Measurements from ENCODE around the gene SOX15. TPM values are rescaled to one million over a fixed set of nuclear protein-coding genes. Genes with fewer than 3 reads are reported as not detected.

SOX15 gene
- total RNA-seq, 1 experiment from 2014 or later, result 0.33 TPM

DNA sequence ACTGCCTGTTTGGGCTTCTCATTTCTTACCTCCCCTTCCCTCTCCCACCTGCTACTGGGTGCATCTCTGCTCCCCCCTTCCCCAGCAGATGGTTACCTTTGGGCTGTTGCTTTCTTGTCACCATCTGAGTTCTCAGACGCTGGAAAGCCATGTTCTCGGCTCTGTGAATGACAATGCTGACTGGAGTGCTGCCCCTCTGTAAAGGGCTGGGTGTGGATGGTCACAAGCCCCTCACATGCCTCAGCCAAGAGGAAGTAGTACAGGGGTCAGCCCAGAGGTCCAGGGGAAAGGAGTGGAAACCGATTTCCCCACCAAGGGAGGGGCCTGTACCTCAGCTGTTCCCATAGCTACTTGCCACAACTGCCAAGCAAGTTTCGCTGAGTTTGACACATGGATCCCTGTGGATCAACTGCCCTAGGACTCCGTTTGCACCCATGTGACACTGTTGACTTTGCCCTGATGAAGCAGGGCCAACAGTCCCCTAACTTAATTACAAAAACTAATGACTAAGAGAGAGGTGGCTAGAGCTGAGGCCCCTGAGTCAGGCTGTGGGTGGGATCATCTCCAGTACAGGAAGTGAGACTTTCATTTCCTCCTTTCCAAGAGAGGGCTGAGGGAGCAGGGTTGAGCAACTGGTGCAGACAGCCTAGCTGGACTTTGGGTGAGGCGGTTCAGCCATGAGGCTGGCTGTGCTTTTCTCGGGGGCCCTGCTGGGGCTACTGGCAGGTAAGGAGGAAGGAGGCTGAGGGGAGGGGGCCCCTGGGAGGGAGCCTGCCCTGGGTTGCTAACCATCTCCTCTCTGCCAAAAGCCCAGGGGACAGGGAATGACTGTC lies 10.7 kb downstream of the SOX15 start, which contains the start of gene CD68:
Gene CD68 (plus strand): TSS at position 638 of the 833 bp plus-strand sequence. CDS start 40 bp downstream, at position 678.
- Histone ChIP-seq H3K27ac (ENCODE audit: low read length) (peak within 1 kb of the TSS; percentile 85), H3K36me3 (ENCODE audit: control insufficient read depth, insufficient read depth, low read length) (peaks cover 22% of the 10 kb centered on the region), H3K4me3 (ENCODE audit: low read depth in 2 of 2, low read length in 2 of 2) (peak within 1 kb of the TSS in 1 of 2 experiments; percentile 45; a peak in 3 of 4 replicates), H3K9me3 (ENCODE audit: control insufficient read depth, insufficient read depth, low read depth, low read length) (no peaks in the 10 kb centered on the region), H3K27me3 (ENCODE audit: control insufficient read depth, insufficient read depth, low read length) (no peaks in the 10 kb centered on the region), H3K4me1 (ENCODE audit: control insufficient read depth, insufficient read depth, low read length) (peaks cover 70% of the 10 kb centered on the region)
- DNase-seq (ENCODE audit: low read depth, low spot score) (peak; percentile 98), ATAC-seq (peak; percentile 66)
- ChIA-PET POLR2A (interaction anchor here (0.8 to 1.0 kb wide), 2 partner anchors 108 to 109 kb away, joined by 6 read pairs; partner anchors contain the start of genes TP53 and WRAP53), CTCF (interaction anchor here (1.4 kb wide), 1 partner anchor 19 kb away, joined by 3 read pairs; no protein-coding TSS in a partner anchor)
- in situ Hi-C loops (cut with HindIII; ENCODE audit: low pct_unique_long_range_greater_than_20kb, low sequenced_read_pairs), result no loop called here
- TF ChIP-seq TCF7L2 (IDR thresholded peaks at IDR 0.05; ENCODE audit: low read depth, low read length) (no peak), POLR2AphosphoS5 (IDR thresholded peaks at IDR 0.05; ENCODE audit: low read depth, low read length) (peak; percentile 98), SIN3A (IDR thresholded peaks at IDR 0.05; ENCODE audit: borderline replicate concordance, insufficient read depth, low read depth, low read length) (peak; percentile 94; the same call in 1 of the 2 replicates)
- TF ChIP-seq, protein P1, sequence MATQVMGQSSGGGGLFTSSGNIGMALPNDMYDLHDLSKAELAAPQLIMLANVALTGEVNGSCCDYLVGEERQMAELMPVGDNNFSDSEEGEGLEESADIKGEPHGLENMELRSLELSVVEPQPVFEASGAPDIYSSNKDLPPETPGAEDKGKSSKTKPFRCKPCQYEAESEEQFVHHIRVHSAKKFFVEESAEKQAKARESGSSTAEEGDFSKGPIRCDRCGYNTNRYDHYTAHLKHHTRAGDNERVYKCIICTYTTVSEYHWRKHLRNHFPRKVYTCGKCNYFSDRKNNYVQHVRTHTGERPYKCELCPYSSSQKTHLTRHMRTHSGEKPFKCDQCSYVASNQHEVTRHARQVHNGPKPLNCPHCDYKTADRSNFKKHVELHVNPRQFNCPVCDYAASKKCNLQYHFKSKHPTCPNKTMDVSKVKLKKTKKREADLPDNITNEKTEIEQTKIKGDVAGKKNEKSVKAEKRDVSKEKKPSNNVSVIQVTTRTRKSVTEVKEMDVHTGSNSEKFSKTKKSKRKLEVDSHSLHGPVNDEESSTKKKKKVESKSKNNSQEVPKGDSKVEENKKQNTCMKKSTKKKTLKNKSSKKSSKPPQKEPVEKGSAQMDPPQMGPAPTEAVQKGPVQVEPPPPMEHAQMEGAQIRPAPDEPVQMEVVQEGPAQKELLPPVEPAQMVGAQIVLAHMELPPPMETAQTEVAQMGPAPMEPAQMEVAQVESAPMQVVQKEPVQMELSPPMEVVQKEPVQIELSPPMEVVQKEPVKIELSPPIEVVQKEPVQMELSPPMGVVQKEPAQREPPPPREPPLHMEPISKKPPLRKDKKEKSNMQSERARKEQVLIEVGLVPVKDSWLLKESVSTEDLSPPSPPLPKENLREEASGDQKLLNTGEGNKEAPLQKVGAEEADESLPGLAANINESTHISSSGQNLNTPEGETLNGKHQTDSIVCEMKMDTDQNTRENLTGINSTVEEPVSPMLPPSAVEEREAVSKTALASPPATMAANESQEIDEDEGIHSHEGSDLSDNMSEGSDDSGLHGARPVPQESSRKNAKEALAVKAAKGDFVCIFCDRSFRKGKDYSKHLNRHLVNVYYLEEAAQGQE (IDR thresholded peaks at IDR 0.05; ENCODE audit: insufficient read depth in 1 of 2, low read depth in 2 of 2, low read length in 1 of 2), result no peak
- TF ChIP-seq, protein P2, sequence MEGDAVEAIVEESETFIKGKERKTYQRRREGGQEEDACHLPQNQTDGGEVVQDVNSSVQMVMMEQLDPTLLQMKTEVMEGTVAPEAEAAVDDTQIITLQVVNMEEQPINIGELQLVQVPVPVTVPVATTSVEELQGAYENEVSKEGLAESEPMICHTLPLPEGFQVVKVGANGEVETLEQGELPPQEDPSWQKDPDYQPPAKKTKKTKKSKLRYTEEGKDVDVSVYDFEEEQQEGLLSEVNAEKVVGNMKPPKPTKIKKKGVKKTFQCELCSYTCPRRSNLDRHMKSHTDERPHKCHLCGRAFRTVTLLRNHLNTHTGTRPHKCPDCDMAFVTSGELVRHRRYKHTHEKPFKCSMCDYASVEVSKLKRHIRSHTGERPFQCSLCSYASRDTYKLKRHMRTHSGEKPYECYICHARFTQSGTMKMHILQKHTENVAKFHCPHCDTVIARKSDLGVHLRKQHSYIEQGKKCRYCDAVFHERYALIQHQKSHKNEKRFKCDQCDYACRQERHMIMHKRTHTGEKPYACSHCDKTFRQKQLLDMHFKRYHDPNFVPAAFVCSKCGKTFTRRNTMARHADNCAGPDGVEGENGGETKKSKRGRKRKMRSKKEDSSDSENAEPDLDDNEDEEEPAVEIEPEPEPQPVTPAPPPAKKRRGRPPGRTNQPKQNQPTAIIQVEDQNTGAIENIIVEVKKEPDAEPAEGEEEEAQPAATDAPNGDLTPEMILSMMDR (IDR thresholded peaks at IDR 0.05), result no peak
- BruUV-seq (replicated peaks), result no TSS peak
- intact Hi-C loops (cut with micrococcal nuclease; ENCODE audit: unreplicated experiment), result no loop called here

DNA sequence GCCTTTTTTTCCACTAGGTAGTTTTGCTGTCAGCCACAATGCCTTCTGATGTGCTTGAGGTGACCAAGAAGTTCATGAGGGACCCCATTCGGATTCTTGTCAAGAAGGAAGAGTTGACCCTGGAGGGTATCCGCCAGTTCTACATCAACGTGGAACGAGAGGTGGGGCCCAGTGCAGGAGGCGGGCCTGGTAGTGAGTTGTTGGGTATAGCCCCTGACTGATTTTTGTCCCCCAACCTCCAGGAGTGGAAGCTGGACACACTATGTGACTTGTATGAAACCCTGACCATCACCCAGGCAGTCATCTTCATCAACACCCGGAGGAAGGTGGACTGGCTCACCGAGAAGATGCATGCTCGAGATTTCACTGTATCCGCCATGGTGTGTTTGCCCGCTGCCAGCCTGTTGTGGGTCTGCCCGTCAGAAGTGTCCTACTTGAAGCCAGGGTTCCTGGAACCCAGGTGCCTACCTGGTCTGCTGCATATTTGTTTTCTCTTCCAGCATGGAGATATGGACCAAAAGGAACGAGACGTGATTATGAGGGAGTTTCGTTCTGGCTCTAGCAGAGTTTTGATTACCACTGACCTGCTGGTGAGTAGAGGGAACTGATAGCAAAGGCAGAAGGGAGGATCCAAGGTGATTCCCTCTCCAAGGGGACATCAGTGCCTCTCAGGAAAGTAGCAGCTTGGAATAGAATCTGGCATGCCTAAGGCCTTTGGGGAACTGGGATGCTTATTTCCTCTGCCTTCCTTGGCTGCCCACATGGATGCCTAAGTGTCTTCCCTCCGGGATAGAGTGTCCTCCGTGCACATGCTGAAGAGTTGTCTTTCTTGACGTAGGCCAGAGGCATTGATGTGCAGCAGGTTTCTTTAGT lies 12.3 kb downstream of the SOX15 start:
- ATAC-seq (no peak), DNase-seq (ENCODE audit: low read depth, low spot score) (no peak)
- ChIA-PET CTCF (no interaction called here), POLR2A (no interaction called here)
- TF ChIP-seq SIN3A (IDR thresholded peaks at IDR 0.05; ENCODE audit: borderline replicate concordance, insufficient read depth, low read depth, low read length) (no peak), POLR2AphosphoS5 (IDR thresholded peaks at IDR 0.05; ENCODE audit: low read depth, low read length) (no peak)
- TF ChIP-seq, protein P2 (IDR thresholded peaks at IDR 0.05), result no peak
- Histone ChIP-seq H3K4me3 (ENCODE audit: low read depth in 2 of 2, low read length in 2 of 2) (no peak overlapping the region), H3K27ac (ENCODE audit: low read length) (no peak overlapping the region; the same call in 1 of the 2 replicates), H3K27me3 (ENCODE audit: control insufficient read depth, insufficient read depth, low read length) (no peaks in the 10 kb centered on the region), H3K36me3 (ENCODE audit: control insufficient read depth, insufficient read depth, low read length) (peaks cover 26% of the 10 kb centered on the region), H3K9me3 (ENCODE audit: control insufficient read depth, insufficient read depth, low read depth, low read length) (no peaks in the 10 kb centered on the region), H3K4me1 (ENCODE audit: control insufficient read depth, insufficient read depth, low read length) (peaks cover 65% of the 10 kb centered on the region)
- in situ Hi-C loops (cut with HindIII; ENCODE audit: low pct_unique_long_range_greater_than_20kb, low sequenced_read_pairs) (no loop called here), intact Hi-C loops (cut with micrococcal nuclease; ENCODE audit: unreplicated experiment) (no loop called here)
- no TSS peak for BruUV-seq (replicated peaks)
